HG02938 (cell line): ENCODE results near the gene DNAH17.
"Not testable (repeated sequence)": the region's sequence is repeated elsewhere in the genome, so short reads cannot be mapped to it uniquely, and the experiment has no call there.

Experiments used
- ATAC-seq: cut with Tn5 transposase; IDR thresholded peaks from one replicate; pipeline ENCODE4 v1.9.1; 2021; ENCODE audit warnings: mild to moderate bottlenecking, moderate library complexity; ENCODE audit not compliant: unreplicated experiment

DNAH17 gene

DNA sequence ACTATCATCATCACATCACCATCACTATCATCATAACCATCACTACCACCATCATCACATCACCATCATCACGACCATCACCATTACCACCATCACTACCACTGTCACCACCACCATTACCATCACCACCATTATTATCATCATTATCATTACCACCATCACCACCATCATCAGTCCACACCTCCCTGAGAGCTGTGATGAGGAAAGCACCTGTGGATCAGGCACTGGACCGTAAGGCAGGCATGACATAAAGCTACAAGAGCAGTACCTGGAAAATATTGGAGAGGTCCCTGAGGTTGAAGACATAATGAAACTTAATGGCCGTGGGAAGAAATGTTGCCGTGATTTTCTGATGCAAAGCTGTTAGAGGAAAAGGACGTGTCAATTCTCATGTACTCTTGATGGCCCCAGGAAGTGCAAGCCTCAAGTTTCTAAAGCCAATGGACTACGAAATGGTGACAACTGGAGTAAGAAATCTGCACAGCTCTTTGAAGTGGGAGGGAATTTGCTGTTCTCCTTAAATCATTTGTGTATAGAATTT is 98.4 kb downstream of the DNAH17 start:
- ATAC-seq = no peak

- no peak for ATAC-seq
Measured at GRCh38 chr17:78477913-78478756, 99.1 kb downstream of the DNAH17 start.

- no peak for ATAC-seq
Measured at GRCh38 chr17:78476973-78477372, 100.2 kb downstream of the DNAH17 start.

DNA sequence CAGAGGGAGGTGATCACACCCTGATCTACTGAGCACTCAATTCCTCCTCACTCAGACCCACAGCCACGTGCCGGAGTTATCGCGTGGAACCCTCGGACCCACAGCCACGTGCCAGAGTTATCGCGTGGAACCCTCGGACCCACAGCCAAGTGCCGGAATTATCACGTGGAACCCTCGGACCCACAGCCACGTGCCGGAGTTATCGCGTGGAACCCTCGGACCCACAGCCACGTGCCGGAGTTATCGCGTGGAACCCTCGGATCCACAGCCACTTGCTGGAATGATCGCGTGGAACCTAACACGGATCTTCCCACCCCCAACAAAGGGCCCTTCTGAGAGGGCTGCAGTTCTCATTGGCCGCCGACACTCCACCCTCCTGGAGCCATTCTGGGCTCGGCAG is 101.0 kb downstream of the DNAH17 start:
- ATAC-seq = no peak

DNA sequence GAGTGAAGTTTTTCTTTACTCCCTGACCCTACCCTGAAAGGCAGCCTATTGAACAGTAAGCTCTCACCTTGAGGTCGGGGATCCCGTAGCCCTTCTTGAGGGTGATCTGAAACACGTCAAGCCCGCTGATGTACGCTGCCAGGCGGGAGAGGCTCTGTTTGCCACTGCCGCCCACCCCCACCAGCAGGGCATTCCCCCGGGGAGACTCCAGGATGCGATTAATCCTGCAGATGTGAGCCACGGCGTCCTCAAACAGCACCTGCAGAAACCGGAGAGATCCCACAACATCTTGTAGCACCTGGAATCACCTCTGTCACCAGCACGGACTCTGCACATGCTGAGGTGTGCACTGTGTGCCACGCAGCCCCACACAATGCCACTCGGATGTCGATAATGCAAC is 102.0 kb downstream of the DNAH17 start:
- ATAC-seq = no peak

DNA sequence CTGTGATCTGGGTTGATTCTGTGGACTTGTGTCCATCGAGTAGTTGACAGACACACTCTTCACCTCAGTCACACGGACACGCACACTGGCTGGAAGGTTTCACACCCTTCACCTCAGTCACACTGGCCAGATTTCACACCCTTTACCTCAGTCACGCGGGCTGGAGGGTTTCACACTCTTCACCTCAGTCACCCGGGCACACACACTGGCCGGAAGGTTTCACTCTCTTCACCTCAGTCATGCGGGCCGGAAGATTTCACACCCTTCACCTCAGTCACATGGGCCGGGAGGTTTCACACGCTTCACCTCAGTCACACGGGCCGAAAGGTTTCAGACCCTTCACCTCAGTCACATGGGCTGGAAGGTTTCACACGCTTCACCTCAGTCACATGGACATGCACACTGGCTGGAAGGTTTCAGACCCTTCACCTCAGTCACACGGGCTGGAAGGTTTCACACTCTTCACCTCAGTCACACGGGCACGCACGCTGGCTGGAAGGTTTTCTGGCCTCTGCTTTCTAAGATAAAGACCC is 102.5 kb downstream of the DNAH17 start:
- peak; percentile 66 for ATAC-seq

GRCh38 chr17:78473951-78474613 is 103.1 kb downstream of the DNAH17 start:
- no peak for ATAC-seq

- ATAC-seq = no peak
Measured at GRCh38 chr17:78472035-78472905, 104.9 kb downstream of the DNAH17 start.

DNA sequence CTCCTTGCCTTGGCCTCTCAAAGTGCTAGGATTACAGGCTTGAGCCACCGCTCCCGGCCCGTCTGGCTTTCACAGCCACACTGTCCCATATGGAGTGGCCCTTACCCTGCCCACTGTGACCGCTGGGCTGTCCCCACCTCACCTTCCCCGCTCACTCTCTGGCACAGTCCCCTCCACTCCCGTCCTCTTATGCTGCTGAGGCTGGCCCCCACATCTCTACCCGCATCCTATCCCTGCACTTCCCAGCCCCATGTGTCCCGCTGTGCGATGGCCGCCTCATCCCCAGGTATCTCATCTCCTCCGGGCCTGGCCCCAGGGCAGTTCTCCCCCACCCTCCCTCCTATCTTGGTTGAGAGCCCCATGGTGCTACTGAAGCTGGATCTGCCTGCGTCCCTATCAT is 105.6 kb downstream of the DNAH17 start:
- no peak for ATAC-seq

DNA sequence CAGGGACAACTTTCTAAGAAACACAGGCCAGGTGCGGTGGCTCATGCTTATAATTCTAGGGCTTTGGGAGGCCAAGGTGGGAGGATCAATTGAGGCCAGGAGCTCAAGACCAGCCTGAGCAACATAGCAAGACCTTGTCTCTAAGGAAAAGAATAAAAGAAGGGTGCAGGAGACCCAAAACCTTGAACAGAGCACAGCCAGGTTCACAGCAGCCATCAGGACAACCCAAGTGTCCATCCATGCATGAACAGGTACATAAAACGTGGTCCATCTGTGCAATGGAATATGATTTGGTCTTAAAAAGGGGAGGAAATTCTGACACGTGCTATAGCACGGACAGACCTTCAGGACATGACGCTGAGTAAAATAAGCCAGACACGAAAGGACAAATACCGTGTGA is 107.8 kb downstream of the DNAH17 start:
- ATAC-seq = no peak

- no peak for ATAC-seq
Measured at GRCh38 chr17:78468366-78468765, 108.8 kb downstream of the DNAH17 start.

- no peak for ATAC-seq
Measured at GRCh38 chr17:78466786-78467715, 110.1 kb downstream of the DNAH17 start.

DNA sequence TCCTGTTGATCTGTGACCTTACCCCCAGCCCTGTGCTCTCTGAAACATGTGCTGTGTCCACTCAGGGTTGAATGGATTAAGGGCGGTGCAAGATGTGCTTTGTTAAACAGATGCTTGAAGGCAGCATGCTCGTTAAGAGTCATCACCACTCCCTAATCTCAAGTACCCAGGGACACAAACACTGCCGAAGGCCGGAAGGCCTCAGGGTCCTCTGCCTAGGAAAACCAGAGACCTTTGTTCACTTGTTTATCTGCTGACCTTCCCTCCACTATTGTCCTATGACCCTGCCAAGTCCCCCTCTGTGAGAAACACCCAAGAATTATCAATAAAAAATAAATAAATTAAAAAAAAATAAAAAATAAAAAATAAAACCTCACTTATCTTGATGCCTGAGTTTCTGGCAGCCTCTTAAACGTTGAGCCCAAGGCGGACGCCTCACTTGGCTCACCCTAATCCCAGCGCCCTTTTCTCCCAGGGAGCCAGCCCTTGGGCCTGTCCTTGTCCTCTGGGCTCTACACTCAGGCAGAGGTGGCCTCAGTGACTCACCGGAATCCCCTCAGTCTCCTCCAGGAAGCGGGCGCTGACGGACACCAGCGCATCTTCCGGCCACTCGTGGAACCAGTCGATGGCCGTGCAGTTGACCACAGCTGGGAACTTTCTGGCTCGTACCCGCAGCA is 110.9 kb downstream of the DNAH17 start:
- ATAC-seq = not testable (repeated sequence)

DNA sequence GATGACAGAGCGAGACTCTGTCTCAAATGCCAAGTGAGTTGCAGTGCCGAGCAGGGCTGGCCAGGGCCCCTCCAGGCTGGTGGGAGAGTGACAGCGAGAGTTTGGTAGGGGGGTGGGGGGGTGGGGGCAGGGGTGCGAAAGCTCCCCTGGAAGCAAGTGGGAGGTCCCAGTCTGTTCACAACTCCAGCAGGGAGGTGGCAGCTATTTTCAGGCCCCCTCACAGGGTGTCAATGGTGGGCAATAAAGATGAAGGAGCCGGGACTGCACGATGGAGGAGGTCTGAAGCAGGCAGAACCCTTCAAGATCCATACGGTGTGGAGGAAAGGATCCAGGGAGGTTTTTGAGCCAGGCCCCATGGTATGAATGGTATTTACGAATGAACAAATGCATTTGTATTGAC is 115.0 kb downstream of the DNAH17 start:
- no peak for ATAC-seq

DNA sequence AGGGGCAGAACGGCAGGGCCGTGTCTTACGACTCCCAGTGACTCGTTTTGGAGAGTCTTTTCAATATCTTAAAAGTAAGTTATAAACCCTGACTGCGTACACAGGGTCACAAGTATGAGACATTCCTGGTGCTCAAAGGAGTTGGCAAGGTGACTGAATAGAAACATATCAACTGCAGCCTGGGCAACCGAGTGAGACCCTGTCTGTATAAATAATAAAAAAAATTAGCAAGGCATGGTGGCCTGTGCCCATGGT is 115.5 kb downstream of the DNAH17 start:
- no peak for ATAC-seq

DNA sequence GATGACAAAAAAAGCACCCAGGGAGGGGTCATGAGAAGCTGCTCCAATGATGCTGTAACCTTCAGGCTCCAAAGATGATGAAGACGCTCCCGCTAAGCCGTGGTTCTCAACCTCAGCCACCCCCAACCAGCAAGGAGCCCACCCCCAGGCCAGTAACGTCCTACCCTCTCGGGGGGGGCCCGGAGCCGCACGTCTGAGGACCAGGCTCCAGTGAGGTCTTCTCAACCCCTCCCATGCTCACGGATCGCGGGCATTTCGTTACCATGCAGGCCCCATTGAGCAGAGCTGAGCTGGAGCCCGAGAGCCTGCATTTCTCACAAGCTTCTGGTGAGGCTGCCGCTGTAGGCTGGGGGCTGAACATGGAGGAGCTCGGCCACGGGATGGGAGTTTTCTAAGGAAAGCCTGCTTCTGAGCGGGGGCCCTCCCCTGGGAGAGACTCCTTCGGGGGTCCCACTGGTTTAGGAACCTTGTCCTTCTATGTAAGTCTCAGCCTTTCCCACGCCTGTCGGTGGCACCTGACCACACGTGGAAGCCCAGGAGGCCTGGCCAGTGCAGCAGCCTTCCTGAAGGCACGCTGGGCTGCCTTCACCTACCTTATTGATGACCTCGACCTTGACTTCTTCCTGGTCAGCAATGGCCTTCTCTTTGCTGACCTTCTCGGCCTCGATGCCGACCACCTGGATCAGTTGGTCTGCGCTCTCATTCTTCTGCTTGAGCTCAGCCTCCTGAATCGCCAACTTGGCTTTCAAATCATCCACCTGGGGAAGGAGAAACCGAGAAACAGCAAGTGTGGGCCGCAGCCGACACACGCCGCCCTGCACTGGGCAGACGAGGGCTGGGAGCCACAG is 116.0 kb downstream of the DNAH17 start:
- no peak for ATAC-seq

GRCh38 chr17:78460176-78460675 is 117.0 kb downstream of the DNAH17 start:
- no peak for ATAC-seq

DNA sequence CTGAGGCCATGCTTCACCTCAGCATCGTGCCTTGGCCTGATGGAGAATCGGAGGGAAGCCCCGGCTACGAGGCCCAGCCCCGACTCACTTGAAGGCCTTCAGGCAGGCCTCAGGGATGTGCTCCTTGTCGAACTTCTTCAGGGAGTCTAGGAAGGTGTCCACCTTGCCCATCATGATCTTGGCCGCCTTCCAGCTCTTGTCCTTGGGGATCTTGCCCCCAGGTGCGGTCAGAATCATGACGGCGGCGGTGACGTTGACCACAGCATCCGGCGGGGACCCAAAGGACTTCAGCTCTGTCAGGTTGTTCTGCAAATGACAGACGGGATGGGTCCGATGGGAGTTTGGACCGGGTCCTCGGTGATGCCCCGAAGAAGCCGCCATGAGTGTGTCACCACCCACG is 117.5 kb downstream of the DNAH17 start:
- ATAC-seq = no peak
